Neural cell (in vitro differentiated cells): ENCODE results near the gene LMO4.

Source experiments
- EP300 ChIP-seq: fragments of 450-650 bp; conservative IDR thresholded peaks from 2 replicates; pipeline ENCODE4 v1.6.1; 2014; ENCODE audit warnings: antibody characterized with exemption, mild to moderate bottlenecking, moderate library complexity; ENCODE audit not compliant: poor library complexity, severe bottlenecking
- MXI1 ChIP-seq: fragments of 450-650 bp; conservative IDR thresholded peaks from 2 replicates; pipeline ENCODE4 v1.6.1; 2014; ENCODE audit warnings: antibody characterized with exemption, mild to moderate bottlenecking; ENCODE audit not compliant: poor library complexity, severe bottlenecking
- POLR2AphosphoS5 ChIP-seq: IDR thresholded peaks from 2 replicates; pipeline ENCODE4 v1.6.1; 2012
- TF ChIP-seq, protein P1 (sequence below): fragments of 450-650 bp; IDR thresholded peaks from 2 replicates; pipeline ENCODE4 v1.5.1; 2014; ENCODE audit warnings: antibody characterized with exemption, mild to moderate bottlenecking, moderate library complexity; ENCODE audit not compliant: poor library complexity, severe bottlenecking

DNA sequence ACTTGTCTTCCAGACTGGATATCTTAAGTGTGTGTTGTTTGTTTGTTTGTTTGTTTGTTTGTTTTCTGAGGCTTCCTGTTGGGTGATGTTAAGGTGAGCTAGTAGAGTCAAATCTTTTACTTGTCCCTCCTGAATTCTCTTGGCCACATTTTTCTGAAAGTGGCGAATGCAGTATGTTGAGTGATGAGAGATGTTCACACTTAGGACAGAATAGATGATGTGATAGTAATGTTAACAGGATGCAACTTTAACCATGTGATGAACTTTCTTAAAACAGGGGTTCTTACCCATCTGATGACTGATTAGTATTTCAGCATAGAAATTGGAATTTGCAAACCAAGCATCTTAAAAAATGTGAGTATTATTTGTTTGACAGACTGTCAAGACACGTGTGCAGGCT, 40.2 kb downstream of the LMO4 start:
- TF ChIP-seq, protein P1, sequence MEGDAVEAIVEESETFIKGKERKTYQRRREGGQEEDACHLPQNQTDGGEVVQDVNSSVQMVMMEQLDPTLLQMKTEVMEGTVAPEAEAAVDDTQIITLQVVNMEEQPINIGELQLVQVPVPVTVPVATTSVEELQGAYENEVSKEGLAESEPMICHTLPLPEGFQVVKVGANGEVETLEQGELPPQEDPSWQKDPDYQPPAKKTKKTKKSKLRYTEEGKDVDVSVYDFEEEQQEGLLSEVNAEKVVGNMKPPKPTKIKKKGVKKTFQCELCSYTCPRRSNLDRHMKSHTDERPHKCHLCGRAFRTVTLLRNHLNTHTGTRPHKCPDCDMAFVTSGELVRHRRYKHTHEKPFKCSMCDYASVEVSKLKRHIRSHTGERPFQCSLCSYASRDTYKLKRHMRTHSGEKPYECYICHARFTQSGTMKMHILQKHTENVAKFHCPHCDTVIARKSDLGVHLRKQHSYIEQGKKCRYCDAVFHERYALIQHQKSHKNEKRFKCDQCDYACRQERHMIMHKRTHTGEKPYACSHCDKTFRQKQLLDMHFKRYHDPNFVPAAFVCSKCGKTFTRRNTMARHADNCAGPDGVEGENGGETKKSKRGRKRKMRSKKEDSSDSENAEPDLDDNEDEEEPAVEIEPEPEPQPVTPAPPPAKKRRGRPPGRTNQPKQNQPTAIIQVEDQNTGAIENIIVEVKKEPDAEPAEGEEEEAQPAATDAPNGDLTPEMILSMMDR: no peak
- TF ChIP-seq EP300 (no peak), POLR2AphosphoS5 (no peak), MXI1 (no peak)
